Measurements from ENCODE around the gene VMAC. TPM values are rescaled to one million over a fixed set of nuclear protein-coding genes. Genes with fewer than 3 reads are reported as not detected.

VMAC gene
- total and polyA plus RNA-seq, 2 donors from 2014 or later, result 2.3 to 8.7 TPM

DNA sequence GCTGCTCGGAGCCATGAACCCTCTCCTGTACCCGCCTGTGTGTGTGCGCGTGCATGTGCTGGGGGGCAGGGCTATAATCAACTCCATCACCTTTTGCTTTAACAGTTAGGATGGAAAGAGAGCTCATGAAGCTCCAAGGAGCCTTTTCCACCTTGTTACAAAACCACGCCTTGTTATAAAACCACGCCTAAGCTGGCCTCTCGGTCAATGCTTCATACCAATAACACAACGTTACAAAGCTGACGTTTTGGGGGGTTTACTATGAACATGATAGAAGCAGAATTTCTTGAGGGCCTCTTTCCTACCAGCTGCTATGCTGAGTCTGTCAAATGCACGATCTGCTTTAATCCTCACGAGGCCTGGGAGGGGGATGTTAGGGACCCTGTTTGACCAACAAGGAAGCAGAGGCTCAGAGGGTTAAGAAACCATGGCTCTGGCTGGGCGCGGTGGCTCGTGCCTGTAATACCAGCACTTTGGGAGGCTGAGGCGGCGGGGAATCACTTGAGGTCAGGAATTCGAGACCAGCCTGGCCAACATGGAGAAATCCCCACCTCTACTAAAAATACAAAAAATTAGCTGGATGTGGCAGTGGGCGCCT, 21.3 kb downstream of the VMAC start:
- Histone ChIP-seq H3K9me3 (ENCODE audit: control insufficient read depth in 2 of 3, insufficient read depth in 1 of 3, low read length in 3 of 3) (no peaks in the 10 kb centered on the region), H3K9ac (ENCODE audit: low read length in 3 of 3) (no peak overlapping the region), H3K4me1 (ENCODE audit: control insufficient read depth in 2 of 3, insufficient read depth in 2 of 3, low read depth in 1 of 3, low read length in 3 of 3) (peaks cover 0 to 7% (median 0%) of the 10 kb centered on the region in 3 donors), H3K27me3 (ENCODE audit: control insufficient read depth, insufficient read depth, low read length) (no peaks in the 10 kb centered on the region), H3K36me3 (ENCODE audit: control insufficient read depth in 2 of 3, insufficient read depth in 3 of 3, low read length in 3 of 3) (peaks cover 7 to 65% (median 39%) of the 10 kb centered on the region in 3 donors), H3K4me3 (ENCODE audit: low read length in 3 of 3) (no peak overlapping the region), H3K27ac (ENCODE audit: low read depth in 2 of 2, low read length in 2 of 2) (no peak overlapping the region)
- FAIRE-seq (no peak), DNase-seq (no peak)
- intact Hi-C loops (cut with DNase I), result no loop called here
- TF ChIP-seq, protein P1, sequence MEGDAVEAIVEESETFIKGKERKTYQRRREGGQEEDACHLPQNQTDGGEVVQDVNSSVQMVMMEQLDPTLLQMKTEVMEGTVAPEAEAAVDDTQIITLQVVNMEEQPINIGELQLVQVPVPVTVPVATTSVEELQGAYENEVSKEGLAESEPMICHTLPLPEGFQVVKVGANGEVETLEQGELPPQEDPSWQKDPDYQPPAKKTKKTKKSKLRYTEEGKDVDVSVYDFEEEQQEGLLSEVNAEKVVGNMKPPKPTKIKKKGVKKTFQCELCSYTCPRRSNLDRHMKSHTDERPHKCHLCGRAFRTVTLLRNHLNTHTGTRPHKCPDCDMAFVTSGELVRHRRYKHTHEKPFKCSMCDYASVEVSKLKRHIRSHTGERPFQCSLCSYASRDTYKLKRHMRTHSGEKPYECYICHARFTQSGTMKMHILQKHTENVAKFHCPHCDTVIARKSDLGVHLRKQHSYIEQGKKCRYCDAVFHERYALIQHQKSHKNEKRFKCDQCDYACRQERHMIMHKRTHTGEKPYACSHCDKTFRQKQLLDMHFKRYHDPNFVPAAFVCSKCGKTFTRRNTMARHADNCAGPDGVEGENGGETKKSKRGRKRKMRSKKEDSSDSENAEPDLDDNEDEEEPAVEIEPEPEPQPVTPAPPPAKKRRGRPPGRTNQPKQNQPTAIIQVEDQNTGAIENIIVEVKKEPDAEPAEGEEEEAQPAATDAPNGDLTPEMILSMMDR (IDR thresholded peaks at IDR 0.05; ENCODE audit: borderline replicate concordance, extremely low read depth, insufficient read depth), result no peak

DNA sequence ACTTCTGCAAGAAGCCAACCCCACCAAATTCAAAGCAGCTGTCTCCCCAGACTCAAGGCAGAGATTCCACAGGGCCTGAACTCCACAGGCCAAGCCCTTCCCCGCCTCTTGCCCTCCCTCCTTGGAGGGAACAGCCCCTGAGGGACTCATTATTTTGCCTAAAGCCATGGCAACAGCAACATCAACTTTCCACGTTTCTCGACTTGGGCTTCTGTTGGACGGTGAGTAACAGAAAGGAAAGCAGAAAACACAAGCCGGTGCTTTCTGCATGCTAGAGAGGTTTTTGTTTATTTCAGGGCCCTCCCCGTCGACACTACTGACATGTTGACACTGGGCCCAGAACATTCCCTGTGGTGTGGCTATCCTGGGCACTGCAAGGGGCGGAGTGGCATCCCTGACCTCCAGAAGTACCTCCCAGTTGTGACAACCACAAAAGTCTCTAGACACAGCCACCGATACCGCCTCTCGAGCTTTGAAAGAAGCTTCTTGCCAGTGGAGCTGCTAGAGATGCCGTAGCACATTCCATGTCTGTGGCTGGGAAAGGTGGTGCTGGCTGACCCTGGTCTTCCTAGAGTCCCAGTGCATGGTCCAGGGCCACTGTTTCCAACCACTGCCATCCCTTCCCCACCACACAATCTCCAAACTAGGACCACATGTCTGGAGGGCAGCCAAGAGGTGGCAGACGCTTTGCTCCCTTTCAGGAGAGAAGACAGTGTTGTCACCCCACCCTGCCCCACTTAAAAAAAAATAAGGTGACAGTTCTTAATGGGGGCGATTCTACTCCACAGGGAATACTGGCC, 22.2 kb downstream of the VMAC start:
- H3K36me3 ChIP-seq (ENCODE audit: control insufficient read depth in 2 of 3, insufficient read depth in 3 of 3, low read length in 3 of 3), result peaks cover 7 to 68% (median 39%) of the 10 kb centered on the region in 3 donors
- H3K27me3 ChIP-seq (ENCODE audit: control insufficient read depth, insufficient read depth, low read length), result no peaks in the 10 kb centered on the region
- peaks cover 0 to 7% (median 0%) of the 10 kb centered on the region in 3 donors for H3K4me1 ChIP-seq (ENCODE audit: control insufficient read depth in 2 of 3, insufficient read depth in 2 of 3, low read depth in 1 of 3, low read length in 3 of 3)
- H3K4me3 ChIP-seq (ENCODE audit: low read length in 3 of 3), result no peak overlapping the region
- H3K9ac ChIP-seq (ENCODE audit: low read length in 3 of 3), result no peak overlapping the region
- H3K9me3 ChIP-seq (ENCODE audit: control insufficient read depth in 2 of 3, insufficient read depth in 1 of 3, low read length in 3 of 3), result no peaks in the 10 kb centered on the region
- FAIRE-seq, result no peak
- TF ChIP-seq, protein P1 (IDR thresholded peaks at IDR 0.05; ENCODE audit: borderline replicate concordance, extremely low read depth, insufficient read depth), result no peak
- peak overlapping the region in 1 of 2 donors; percentile 9 for H3K27ac ChIP-seq (ENCODE audit: low read depth in 2 of 2, low read length in 2 of 2)
- DNase-seq, result peak in 2 of 5 donors; percentile 45 to 86
- intact Hi-C loops (cut with DNase I), result no loop called here

DNA sequence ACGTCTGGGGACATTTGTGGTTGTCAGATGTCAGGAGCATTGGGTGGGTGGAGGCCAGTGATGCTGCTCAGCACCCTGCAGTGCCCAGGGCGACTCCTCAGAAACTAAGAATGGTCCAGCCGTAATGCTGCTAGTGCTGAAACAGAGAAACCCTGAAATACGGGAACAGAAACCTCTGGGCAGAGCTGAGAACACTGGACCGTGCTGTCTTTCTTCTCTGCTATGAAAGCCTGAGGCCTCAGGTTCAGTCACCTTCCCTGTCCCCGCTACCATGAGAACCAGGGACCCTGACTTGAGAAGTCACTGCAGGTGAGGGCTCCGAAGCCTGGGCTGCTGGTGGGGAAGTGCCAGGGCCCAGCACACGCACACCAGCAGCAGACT, 22.8 kb downstream of the VMAC start:
- Histone ChIP-seq H3K9ac (ENCODE audit: low read length in 3 of 3) (no peak overlapping the region), H3K36me3 (ENCODE audit: control insufficient read depth in 2 of 3, insufficient read depth in 3 of 3, low read length in 3 of 3) (peaks cover 7 to 68% (median 38%) of the 10 kb centered on the region in 3 donors), H3K4me3 (ENCODE audit: low read length in 3 of 3) (no peak overlapping the region), H3K9me3 (ENCODE audit: control insufficient read depth in 2 of 3, insufficient read depth in 1 of 3, low read length in 3 of 3) (no peaks in the 10 kb centered on the region), H3K27me3 (ENCODE audit: control insufficient read depth, insufficient read depth, low read length) (no peaks in the 10 kb centered on the region), H3K27ac (ENCODE audit: low read depth in 2 of 2, low read length in 2 of 2) (peak overlapping the region in 1 of 2 donors; percentile 9), H3K4me1 (ENCODE audit: control insufficient read depth in 2 of 3, insufficient read depth in 2 of 3, low read depth in 1 of 3, low read length in 3 of 3) (peaks cover 0 to 7% (median 0%) of the 10 kb centered on the region in 3 donors)
- DNase-seq (no peak), FAIRE-seq (no peak)
- TF ChIP-seq, protein P1 (IDR thresholded peaks at IDR 0.05; ENCODE audit: borderline replicate concordance, extremely low read depth, insufficient read depth), result no peak
- intact Hi-C loops (cut with DNase I), result no loop called here

Measured in kidney (tissue), 14 donors.